ENCODE data around the gene NPDC1. TPM values are rescaled to one million over a fixed set of nuclear protein-coding genes. Genes with fewer than 3 reads are reported as not detected.

NPDC1 gene
- total RNA-seq, 4 donors from 2014 or later: 58.0 to 972 (median 274) TPM

GRCh38 chr9:137048655-137049543, 2.9 kb upstream of the NPDC1 start:
- H3K27me3 ChIP-seq: peaks cover 82% of the 10 kb centered on the region

GRCh38 chr9:137045294-137046087, 486 bp downstream of the NPDC1 start:
- H3K27ac ChIP-seq: peak overlapping the region; percentile 56 to 75 (median 64)
- no peak for DNase-seq
- WGBS, 2 donors (ENCODE audit: low coverage in 1 of 2): 2% methylated on average over 33 of the region's 96 CpGs; no CpG with 5 or more reads in 1 of the 2 donors
- no peaks in the 10 kb centered on the region for H3K36me3 ChIP-seq
- peaks cover 22 to 38% (median 33%) of the 10 kb centered on the region in 4 donors for H3K4me1 ChIP-seq
- in situ Hi-C loops (cut with MboI; ENCODE audit: low pct_ligation_motif_present in 1 of 4, low pct_unique_long_range_greater_than_20kb in 1 of 4, low sequenced_read_pairs in 3 of 4): loop anchor here in 3 of 4 donors (10.0 to 25.0 kb wide), 2 partner anchors 258 to 261 kb away; partner anchors contain the start of genes CCDC183 (in 2 of the 3) and TMEM141 (in 2 of the 3)
- H3K9me3 ChIP-seq: no peaks in the 10 kb centered on the region
- peaks cover 62% of the 10 kb centered on the region for H3K27me3 ChIP-seq
- peak overlapping the region; percentile 16 to 60 (median 50) for H3K4me3 ChIP-seq
- TF ChIP-seq POLR2AphosphoS5 (IDR thresholded peaks at IDR 0.05): peak in 1 of 3 donors; percentile 11
- no peak for TF ChIP-seq CTCF (IDR thresholded peaks at IDR 0.05)
- no peak for TF ChIP-seq EP300 (IDR thresholded peaks at IDR 0.05; ENCODE audit: low read depth)
- TF ChIP-seq POLR2A (IDR thresholded peaks at IDR 0.05): no peak
- intact Hi-C loops (cut with DNase I; ENCODE audit: low total_unique reads): loop anchor here (2.0 kb wide), 1 partner anchor 23 kb away; no protein-coding TSS in a partner anchor

More at GRCh38 chr9:137048655-137049543, 2.9 kb upstream of the NPDC1 start:
- Histone ChIP-seq H3K36me3 (no peaks in the 10 kb centered on the region), H3K27ac (no peak overlapping the region), H3K4me1 (peaks cover 24 to 46% (median 39%) of the 10 kb centered on the region in 4 donors), H3K4me3 (no peak overlapping the region), H3K9me3 (no peaks in the 10 kb centered on the region)
- no peak for DNase-seq
- intact Hi-C loops (cut with DNase I; ENCODE audit: low total_unique reads): no loop called here
- in situ Hi-C loops (cut with MboI; ENCODE audit: low pct_ligation_motif_present in 1 of 4, low pct_unique_long_range_greater_than_20kb in 1 of 4, low sequenced_read_pairs in 3 of 4): loop anchor here in 3 of 4 donors (10.0 to 25.0 kb wide), 2 partner anchors 262 to 264 kb away; partner anchors contain the start of genes CCDC183 (in 2 of the 3) and TMEM141 (in 2 of the 3)
- no peak for TF ChIP-seq CTCF (IDR thresholded peaks at IDR 0.05)
- no peak for TF ChIP-seq POLR2A (IDR thresholded peaks at IDR 0.05)
- no peak for TF ChIP-seq EP300 (IDR thresholded peaks at IDR 0.05; ENCODE audit: low read depth)
- no peak for TF ChIP-seq POLR2AphosphoS5 (IDR thresholded peaks at IDR 0.05)
- 53% methylated on average over 69 of the region's 72 CpGs; no CpG with 5 or more reads in 1 of the 2 donors for WGBS, 2 donors (ENCODE audit: low coverage in 1 of 2)

- peak; percentile 67 for DNase-seq
- in situ Hi-C loops (cut with MboI; ENCODE audit: low pct_ligation_motif_present in 1 of 4, low pct_unique_long_range_greater_than_20kb in 1 of 4, low sequenced_read_pairs in 3 of 4): loop anchor here in 3 of 4 donors (10.0 to 25.0 kb wide), 2 partner anchors 257 to 260 kb away; partner anchors contain the start of genes CCDC183 (in 2 of the 3) and TMEM141 (in 2 of the 3)
These were observed 1.3 kb downstream of the NPDC1 start for GRCh38 chr9:137044502-137045177.

More at GRCh38 chr9:137044502-137045177, 1.3 kb downstream of the NPDC1 start:
- Histone ChIP-seq H3K4me3 (peak overlapping the region in 3 of 4 donors; percentile 46 to 60 (median 55)), H3K9me3 (no peaks in the 10 kb centered on the region), H3K4me1 (peaks cover 22 to 38% (median 33%) of the 10 kb centered on the region in 4 donors), H3K27me3 (peaks cover 60% of the 10 kb centered on the region), H3K36me3 (no peaks in the 10 kb centered on the region), H3K27ac (peak overlapping the region; percentile 56 to 75 (median 64))
- intact Hi-C loops (cut with DNase I; ENCODE audit: low total_unique reads): no loop called here
- TF ChIP-seq POLR2AphosphoS5 (IDR thresholded peaks at IDR 0.05): peak; percentile 40 to 60 (median 56)
- peak; percentile 33 for TF ChIP-seq POLR2A (IDR thresholded peaks at IDR 0.05)
- TF ChIP-seq EP300 (IDR thresholded peaks at IDR 0.05; ENCODE audit: low read depth): no peak
- TF ChIP-seq CTCF (IDR thresholded peaks at IDR 0.05): no peak
- WGBS, 2 donors (ENCODE audit: low coverage in 1 of 2): 24% methylated on average over 12 of the region's 18 CpGs; no CpG with 5 or more reads in 1 of the 2 donors
